ENCODE data around the gene CFAP141. TPM values are rescaled to one million over a fixed set of nuclear protein-coding genes. Genes with fewer than 3 reads are reported as not detected.
A peak's percentile ranks its signal among the peaks of the same experiment; 100 is the strongest.

CFAP141 gene
- polyA plus RNA-seq (2011; rRNA removed) (not detected in 2 replicates), polyA plus RNA-seq (2017; fragmentation: RNase III; extraction: RNeasy Plus Mini Kit Qiagen cat#74134 plus additional on column Dnase treatment) (0.37 TPM in 1 of 3 replicates, not detected in the others), polyA minus RNA-seq (2011; rRNA and poly(A)+ RNA removed) (not detected in 2 replicates)
- not detected in 2 replicates for polyA plus RNA-seq (2012; cell fraction: cytosol; rRNA removed)
- not detected in 2 replicates for polyA plus RNA-seq (2012; cell fraction: nucleus; rRNA removed)

- Histone ChIP-seq H3K27ac (no peak within 1 kb of the TSS), H3K4me2 (no peak within 1 kb of the TSS), H3K9me3 (no peaks in the 10 kb centered on the region), H3K4me3 (no peak within 1 kb of the TSS), H3K4me1 (no peaks in the 10 kb centered on the region)
- WGBS (ENCODE audit: missing lambda C conversion rate) = 82% methylated on average over 1 of the region's 1 CpG
- CTCF ChIA-PET = no interaction called here
- ATAC-seq (peak; percentile 69 to 79), DNase-seq (ENCODE audit: low read depth in 1 of 2, low spot score in 1 of 2) (peak in 1 of 2 experiments; percentile 39), FAIRE-seq (no peak)
- POLR2A ChIA-PET = no interaction called here
- TF ChIP-seq RCOR1 (IDR thresholded peaks at IDR 0.05; ENCODE audit: low read depth, low read length) = no peak
- TF ChIP-seq MYC (IDR thresholded peaks at IDR 0.05; ENCODE audit: borderline replicate concordance, low read length) = no peak
- TF ChIP-seq TP53 (CRISPR knock-in tag; IDR thresholded peaks at IDR 0.05) = no peak
- TF ChIP-seq RARB (CRISPR knock-in tag; IDR thresholded peaks at IDR 0.05) = no peak
- TF ChIP-seq REST (IDR thresholded peaks at IDR 0.05) = no peak
- TF ChIP-seq KDM1A (IDR thresholded peaks at IDR 0.05; ENCODE audit: low read depth) = no peak
- no peak for TF ChIP-seq E2F6 (IDR thresholded peaks at IDR 0.05; ENCODE audit: borderline replicate concordance, low read depth)
- no peak for TF ChIP-seq EP300 (IDR thresholded peaks at IDR 0.05)
- no peak for TF ChIP-seq HOXB13 (CRISPR knock-in tag; IDR thresholded peaks at IDR 0.05; ENCODE audit: low read depth)
- no peak for TF ChIP-seq HOXA7 (CRISPR knock-in tag; IDR thresholded peaks at IDR 0.05)
- no peak for TF ChIP-seq SREBF2 (IDR thresholded peaks at IDR 0.05)
- TF ChIP-seq HEYL (CRISPR knock-in tag; IDR thresholded peaks at IDR 0.05) = no peak
- TF ChIP-seq RFX5 (IDR thresholded peaks at IDR 0.05) = no peak
- TF ChIP-seq BHLHE40 (IDR thresholded peaks at IDR 0.05; ENCODE audit: low read depth, low read length) = no peak
- TF ChIP-seq ESRRA (IDR thresholded peaks at IDR 0.05; ENCODE audit: borderline replicate concordance, low read length) = no peak
- no peak for TF ChIP-seq ZFP36 (IDR thresholded peaks at IDR 0.05; ENCODE audit: borderline replicate concordance, partially characterized antibody)
Measured at GRCh38 chr1:154206196-154206595, at the start of gene CFAP141. Gene CFAP141, minus strand, starts transcription at chr1:154206333. Its CDS starts 26 bp downstream, at chr1:154206307.

GRCh38 chr1:154253671-154254070 lies 47.5 kb upstream of the CFAP141 start:
- Histone ChIP-seq H3K27ac (no peak overlapping the region), H3K4me1 (no peaks in the 10 kb centered on the region), H3K9me3 (no peaks in the 10 kb centered on the region), H3K4me3 (no peak overlapping the region), H3K4me2 (no peak overlapping the region)
- FAIRE-seq (no peak), ATAC-seq (no peak), DNase-seq (ENCODE audit: low read depth in 1 of 2, low spot score in 1 of 2) (no peak)
- WGBS (ENCODE audit: missing lambda C conversion rate) = 92% methylated on average over 7 of the region's 7 CpGs
- ChIA-PET CTCF (interaction anchor here (1.4 kb wide), 1 partner anchor 55 kb away, joined by 3 read pairs; no protein-coding TSS in a partner anchor), POLR2A (no interaction called here)
- no peak for TF ChIP-seq CTCF (IDR thresholded peaks at IDR 0.05)
- TF ChIP-seq TFCP2L1 (CRISPR knock-in tag; IDR thresholded peaks at IDR 0.05) = no peak
- TF ChIP-seq SREBF2 (IDR thresholded peaks at IDR 0.05) = no peak
- TF ChIP-seq HMGXB4 (CRISPR knock-in tag; IDR thresholded peaks at IDR 0.05; ENCODE audit: borderline replicate concordance) = no peak
- TF ChIP-seq PBX3 (IDR thresholded peaks at IDR 0.05) = no peak
- no peak for TF ChIP-seq CEBPB (IDR thresholded peaks at IDR 0.05)
- TF ChIP-seq ZNF302 (CRISPR knock-in tag; IDR thresholded peaks at IDR 0.05) = no peak
- no peak for TF ChIP-seq CBX8 (IDR thresholded peaks at IDR 0.05)
- no peak for TF ChIP-seq KDM5A (IDR thresholded peaks at IDR 0.05)
- no peak for TF ChIP-seq ATOH8 (CRISPR knock-in tag; IDR thresholded peaks at IDR 0.05; ENCODE audit: low read depth)
- no peak for TF ChIP-seq BHLHE40 (IDR thresholded peaks at IDR 0.05; ENCODE audit: low read depth, low read length)
- TF ChIP-seq BCL3 (IDR thresholded peaks at IDR 0.05) = no peak
- no peak for TF ChIP-seq HOXB5 (CRISPR knock-in tag; IDR thresholded peaks at IDR 0.05)

All from A549 (cell line).